Testis (tissue), 2 donors: ENCODE results near the gene MS4A18.

Experiments used
- CTCF ChIP-seq, 3 experiments: fragments of 450-650 bp in 2 of 3; fragments of 200-600 bp in 1 of 3; sonication (generic) in 1 of 3; IDR thresholded peaks; one replicate each; pipeline ENCODE4 v1.5.1; 2016 to 2019; ENCODE audit warnings: antibody characterized with exemption in 3 of 3, mild to moderate bottlenecking in 2 of 3, moderate library complexity in 1 of 3
- POLR2A ChIP-seq: fragments of 450-650 bp; IDR thresholded peaks from one replicate; pipeline ENCODE4 v1.6.1; 2017; ENCODE audit warnings: antibody characterized with exemption, mild to moderate bottlenecking, moderate library complexity

- peak in 2 of 3 experiments; percentile 15 to 26 for TF ChIP-seq CTCF (IDR thresholded peaks at IDR 0.05)
- TF ChIP-seq POLR2A, result no peak
Measured at GRCh38 chr11:60756307-60757032, 31.9 kb downstream of the MS4A18 start, which contains the start of gene MS4A15.
